NCI-H345 (cell line): ENCODE measurements around the gene IL33.

ENCODE experiments used
- DNase-seq: peaks from one replicate; lab custom pipeline; 2025; lab: John Stamatoyannopoulos, UW

The IL33 gene

GRCh38 chr9:6216951-6217350 lies 1.3 kb downstream of the IL33 start:
- no peak for DNase-seq

GRCh38 chr9:6218099-6218502 lies 2.5 kb downstream of the IL33 start:
- no peak for DNase-seq

- no peak for DNase-seq
Measured at GRCh38 chr9:6219040-6219439, 3.4 kb downstream of the IL33 start.

- DNase-seq = no peak
Measured at GRCh38 chr9:6219981-6220380, 4.4 kb downstream of the IL33 start.

- no peak for DNase-seq
Measured at GRCh38 chr9:6224393-6225154, 9.0 kb downstream of the IL33 start.

- no peak for DNase-seq
Measured at GRCh38 chr9:6226696-6227095, 11.1 kb downstream of the IL33 start.

GRCh38 chr9:6229186-6229585 lies 13.6 kb downstream of the IL33 start:
- DNase-seq = no peak

GRCh38 chr9:6229619-6230018 lies 14.0 kb downstream of the IL33 start:
- DNase-seq = peak; percentile 48

GRCh38 chr9:6230037-6230780 lies 14.6 kb downstream of the IL33 start:
- no peak for DNase-seq

GRCh38 chr9:6232336-6232945 lies 16.8 kb downstream of the IL33 start:
- DNase-seq = no peak

GRCh38 chr9:6234014-6234413 lies 18.4 kb downstream of the IL33 start:
- DNase-seq = no peak

GRCh38 chr9:6237267-6237666 lies 21.7 kb downstream of the IL33 start:
- no peak for DNase-seq

GRCh38 chr9:6239048-6239461 lies 23.4 kb downstream of the IL33 start:
- DNase-seq = no peak

- no peak for DNase-seq
Measured at GRCh38 chr9:6239694-6240093, 24.1 kb downstream of the IL33 start.

GRCh38 chr9:6243746-6244145 lies 28.1 kb downstream of the IL33 start:
- DNase-seq = no peak

- no peak for DNase-seq
Measured at GRCh38 chr9:6247266-6247665, 31.7 kb downstream of the IL33 start.

- DNase-seq = no peak
Measured at GRCh38 chr9:6268826-6269397, 53.3 kb downstream of the IL33 start.

- DNase-seq = no peak
Measured at GRCh38 chr9:6270896-6271295, 55.3 kb downstream of the IL33 start.

GRCh38 chr9:6271508-6272228 lies 56.1 kb downstream of the IL33 start:
- DNase-seq = no peak

GRCh38 chr9:6272229-6272598 lies 56.6 kb downstream of the IL33 start:
- no peak for DNase-seq

- no peak for DNase-seq
Measured at GRCh38 chr9:6277417-6277816, 61.8 kb downstream of the IL33 start.

GRCh38 chr9:6301858-6302257 lies 86.3 kb downstream of the IL33 start:
- no peak for DNase-seq
